Middle frontal gyrus (tissue), 1 donor: Measurements from ENCODE around the gene TXNRD2.
"Not testable (repeated sequence)": the region's sequence is repeated elsewhere in the genome, so short reads cannot be mapped to it uniquely, and the experiment has no call there.

Experiments
- DNase-seq: peaks from one replicate; pipeline ENCODE4 v3.0.0-alpha.2; 2015; ENCODE audit warnings: low spot score; ENCODE audit errors: extremely low spot score

The TXNRD2 gene

GRCh38 chr22:19848298-19849224 is 93.1 kb downstream of the TXNRD2 start:
- DNase-seq = no peak

DNA sequence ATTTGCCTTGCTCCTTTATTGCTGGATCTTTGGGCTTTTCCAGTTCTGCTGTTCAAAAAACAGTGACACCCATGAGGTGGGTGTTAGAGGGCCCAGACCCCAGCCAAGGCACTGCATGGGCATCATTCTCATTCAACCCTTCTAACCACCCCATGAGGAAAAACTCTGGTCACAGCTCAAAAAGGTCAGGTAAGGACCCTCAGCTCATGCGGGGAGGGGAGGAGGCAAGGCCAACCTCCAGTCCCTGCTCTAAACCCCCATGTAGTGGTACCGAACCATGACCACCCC is 94.3 kb downstream of the TXNRD2 start:
- no peak for DNase-seq

GRCh38 chr22:19846620-19847344 is 94.8 kb downstream of the TXNRD2 start:
- no peak for DNase-seq

DNA sequence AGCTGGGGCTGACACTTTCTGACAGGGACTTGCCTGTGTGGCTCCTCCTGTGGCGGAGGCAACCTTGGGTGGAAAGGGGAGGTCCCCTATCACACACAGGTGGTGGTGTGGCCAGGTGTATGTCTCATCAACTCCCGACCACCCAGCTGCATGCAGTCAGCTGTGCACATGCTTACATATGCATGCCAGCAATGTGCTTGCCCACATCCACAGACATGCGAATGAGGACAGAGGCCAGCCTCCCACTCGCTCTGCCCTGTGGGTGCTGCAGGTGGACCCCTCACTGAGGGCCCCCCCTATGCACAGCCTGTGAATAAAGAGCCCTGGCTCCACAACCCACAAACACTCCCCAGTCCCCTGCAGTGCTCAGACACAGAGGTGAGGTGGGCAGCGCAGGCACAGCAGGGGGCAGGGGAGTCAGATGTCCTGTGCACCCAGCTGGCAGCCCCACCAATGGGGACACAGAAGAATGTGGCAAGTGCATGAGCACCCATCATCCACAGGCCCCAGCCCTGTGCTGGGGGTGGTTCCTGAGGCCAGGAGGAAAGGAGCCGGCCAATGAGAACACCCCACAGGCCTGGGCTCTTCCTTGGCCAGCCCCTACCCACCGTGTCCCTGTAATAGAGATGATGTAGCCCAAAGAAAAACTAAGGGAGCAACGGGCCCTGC is 96.4 kb downstream of the TXNRD2 start:
- DNase-seq = no peak

- no peak for DNase-seq
These were observed 97.1 kb downstream of the TXNRD2 start for GRCh38 chr22:19844377-19845053.

GRCh38 chr22:19843857-19844376 is 97.7 kb downstream of the TXNRD2 start:
- no peak for DNase-seq

- no peak for DNase-seq
These were observed 98.3 kb downstream of the TXNRD2 start for GRCh38 chr22:19843107-19843856.

- no peak for DNase-seq
These were observed 99.1 kb downstream of the TXNRD2 start for GRCh38 chr22:19842393-19843106.

- no peak for DNase-seq
These were observed 99.8 kb downstream of the TXNRD2 start for GRCh38 chr22:19841641-19842392.

- DNase-seq = no peak
These were observed 100.5 kb downstream of the TXNRD2 start for GRCh38 chr22:19840955-19841640.

GRCh38 chr22:19840059-19840458 is 101.6 kb downstream of the TXNRD2 start:
- no peak for DNase-seq

- DNase-seq = no peak
These were observed 103.7 kb downstream of the TXNRD2 start for GRCh38 chr22:19837915-19838314.

DNA sequence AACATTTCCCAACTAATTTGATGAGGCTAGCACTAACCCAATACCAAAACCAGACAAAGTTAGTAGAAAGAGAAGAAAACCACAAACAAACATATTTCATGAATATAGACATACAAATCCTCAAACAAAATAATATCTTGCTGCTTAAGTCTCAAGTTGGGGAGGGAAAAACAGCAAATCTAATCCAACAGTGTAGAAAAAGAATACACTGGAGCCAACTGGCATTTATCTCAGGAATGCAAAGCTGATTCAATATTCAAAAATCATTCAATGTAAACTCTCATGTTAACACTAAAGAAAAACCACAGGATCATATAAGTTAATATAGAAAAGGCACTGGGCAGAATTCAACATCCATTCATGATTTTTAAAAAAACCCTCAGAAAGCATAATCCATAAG is 105.1 kb downstream of the TXNRD2 start:
- no peak for DNase-seq

- no peak for DNase-seq
These were observed 107.0 kb downstream of the TXNRD2 start for GRCh38 chr22:19834599-19834998.

GRCh38 chr22:19833327-19833726 is 108.3 kb downstream of the TXNRD2 start:
- not testable (repeated sequence) for DNase-seq

DNA sequence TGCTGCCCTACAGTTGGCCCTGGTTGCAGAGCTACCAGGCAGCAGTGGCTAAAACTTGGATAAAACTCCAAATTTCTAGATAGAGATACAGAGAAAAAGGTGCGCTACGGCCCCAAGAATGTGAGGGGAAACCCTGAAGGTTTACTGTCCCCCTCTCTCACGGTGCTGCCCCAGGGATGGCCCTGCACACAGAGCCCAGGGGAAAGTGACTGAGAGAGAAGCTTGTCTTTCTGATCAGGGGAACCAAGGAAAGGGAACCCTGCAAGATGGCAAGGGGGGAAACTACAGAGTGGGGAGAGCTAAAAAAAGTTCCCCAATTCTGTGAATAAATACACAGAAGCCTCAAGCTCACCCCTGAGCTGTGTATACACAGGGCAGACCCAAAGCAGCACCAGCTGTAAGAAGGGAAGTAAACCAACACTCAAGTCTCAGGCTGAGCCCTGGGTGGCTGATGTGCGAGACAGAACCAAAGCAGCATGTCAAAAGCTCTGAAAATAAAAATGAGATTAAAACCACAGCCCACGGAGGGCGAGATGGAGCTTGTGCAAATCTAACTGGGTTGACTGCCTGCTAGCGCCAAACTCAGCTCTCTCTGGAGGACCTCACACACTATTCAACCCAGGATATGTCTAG is 109.0 kb downstream of the TXNRD2 start:
- no peak for DNase-seq

GRCh38 chr22:19831979-19832378 is 109.6 kb downstream of the TXNRD2 start:
- DNase-seq = not testable (repeated sequence)

DNA sequence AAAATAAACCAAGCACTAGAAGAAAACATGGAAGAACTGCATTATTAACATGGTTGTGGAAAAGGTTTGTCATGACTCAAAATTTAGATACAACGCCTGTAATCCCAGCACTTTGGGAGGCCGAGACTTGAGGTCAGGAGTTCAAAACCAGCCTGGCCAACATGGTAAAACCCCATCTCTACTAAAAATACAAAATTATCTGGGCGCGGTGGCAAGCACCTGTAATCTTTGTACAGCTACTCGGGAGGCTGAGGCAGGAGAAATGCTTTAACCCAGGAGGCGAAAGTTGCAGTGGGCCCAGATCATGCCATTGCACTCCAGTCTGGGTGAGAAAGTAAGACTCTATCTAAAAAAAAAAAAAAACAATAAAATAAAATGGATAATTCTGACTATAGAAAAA is 110.6 kb downstream of the TXNRD2 start:
- DNase-seq = no peak
